Gastroesophageal sphincter (tissue), 4 donors: ENCODE measurements around the gene GALNT7. TPM values are rescaled to one million over a fixed set of nuclear protein-coding genes. Genes with fewer than 3 reads are reported as not detected.

Source experiments
- ATAC-seq: fragments of 150-250 bp; one replicate; pipeline ENCODE4 v1.9.1; 2016; ENCODE audit warnings: mild to moderate bottlenecking, moderate library complexity
- H3K27ac ChIP-seq, 4 donors: fragments of 200-600 bp; sonication (generic) in 3 of 4; 1 replicate in 3 of 4; 2 replicates in 1 of 4; pipeline ENCODE4 v1.5.1; 2016 to 2019
- H3K27me3 ChIP-seq: fragments of 200-600 bp; sonication (generic); one replicate; pipeline ENCODE4 v1.5.1; 2019
- H3K36me3 ChIP-seq, 2 donors: fragments of 200-600 bp; sonication (generic); one replicate each; pipeline ENCODE4 v1.5.1; 2019; ENCODE audit warnings: control low read depth in 1 of 2
- H3K4me1 ChIP-seq, 3 donors: fragments of 200-600 bp; sonication (generic); 1 replicate in 2 of 3; 2 replicates in 1 of 3; pipeline ENCODE4 v1.5.1; 2016 to 2019; ENCODE audit warnings: control low read depth in 2 of 3
- H3K4me3 ChIP-seq, 2 donors: fragments of 200-600 bp; sonication (generic); one replicate each; pipeline ENCODE4 v1.5.1; 2019; ENCODE audit warnings: mild to moderate bottlenecking in 1 of 2, moderate library complexity in 1 of 2
- H3K9me3 ChIP-seq, 3 donors: fragments of 200-600 bp; sonication (generic); one replicate each; pipeline ENCODE4 v1.5.1; 2017 to 2019; ENCODE audit warnings: control low read depth in 2 of 3
- CTCF ChIP-seq, 4 experiments: fragments of 200-600 bp in 2 of 4; fragments of 450-650 bp in 2 of 4; sonication (generic) in 1 of 4; IDR thresholded peaks; one replicate each; pipeline ENCODE4 v1.5.1; 2017 to 2019; ENCODE audit warnings: antibody characterized with exemption in 4 of 4, mild to moderate bottlenecking in 2 of 4, moderate library complexity in 2 of 4
- EP300 ChIP-seq: sonication (generic); formaldehyde crosslinking; IDR thresholded peaks from one replicate; pipeline ENCODE4 v1.6.1; 2017; ENCODE audit warnings: antibody characterized with exemption, mild to moderate bottlenecking
- POLR2A ChIP-seq, 2 donors: fragments of 450-650 bp; IDR thresholded peaks; one replicate each; pipeline ENCODE4 v1.6.1; 2017; ENCODE audit warnings: antibody characterized with exemption in 2 of 2, mild to moderate bottlenecking in 2 of 2, moderate library complexity in 1 of 2
- POLR2AphosphoS5 ChIP-seq: sonication (generic); formaldehyde crosslinking; IDR thresholded peaks from one replicate; pipeline ENCODE4 v1.6.1; 2017; ENCODE audit warnings: antibody characterized with exemption
- WGBS, 2 donors: methylation state at CpG; one replicate each; pipeline ENCODE4 v1.1.5; 2018; ENCODE audit warnings: low coverage in 1 of 2; 5-methylcytosine and 5-hydroxymethylcytosine counted together
- total RNA-seq, 4 donors: library from RNA; depleted of rRNA; stranded (reverse); fragments of >200 nt; gene quantifications; one replicate each; pipeline ENCODE4 v1.1.0, GENCODE V29; 2016

Gene GALNT7
- total RNA-seq, 4 donors from 2014 or later: 13.7 to 30.3 (median 17.5) TPM

GRCh38 chr4:173166491-173166890, 2.1 kb upstream of the GALNT7 start:
- H3K4me1 ChIP-seq: peaks cover 0 to 23% (median 0%) of the 10 kb centered on the region in 3 donors
- no peaks in the 10 kb centered on the region for H3K27me3 ChIP-seq
- no peak overlapping the region for H3K4me3 ChIP-seq
- H3K27ac ChIP-seq: no peak overlapping the region
- 89 to 97% methylated on average over 4 of the region's 4 CpGs for WGBS, 2 donors
- ATAC-seq: no peak
- peaks cover 0 to 4% of the 10 kb centered on the region in 2 donors for H3K36me3 ChIP-seq
- no peaks in the 10 kb centered on the region for H3K9me3 ChIP-seq
- no peak for TF ChIP-seq POLR2A (IDR thresholded peaks at IDR 0.05)
- no peak for TF ChIP-seq EP300

- Histone ChIP-seq H3K9me3 (no peaks in the 10 kb centered on the region), H3K4me3 (peak overlapping the region; percentile 82 to 90), H3K36me3 (peaks cover 0 to 4% of the 10 kb centered on the region in 2 donors), H3K4me1 (peaks cover 0 to 33% (median 0%) of the 10 kb centered on the region in 3 donors), H3K27me3 (no peaks in the 10 kb centered on the region), H3K27ac (peak overlapping the region in 3 of 4 donors; percentile 94 to 96 (median 95))
- TF ChIP-seq POLR2A (IDR thresholded peaks at IDR 0.05) (no peak), CTCF (IDR thresholded peaks at IDR 0.05) (no peak), EP300 (no peak), POLR2AphosphoS5 (no peak)
- 3 to 7% methylated on average over 18 to 19 of the region's 19 CpGs for WGBS, 2 donors
- no peak for ATAC-seq
Observed at GRCh38 chr4:173167758-173168395, 734 bp upstream of the GALNT7 start.

- Histone ChIP-seq H3K9me3 (no peaks in the 10 kb centered on the region), H3K27ac (peak overlapping the region; percentile 77 to 96 (median 94)), H3K36me3 (peaks cover 0 to 4% of the 10 kb centered on the region in 2 donors), H3K4me1 (peaks cover 0 to 33% (median 0%) of the 10 kb centered on the region in 3 donors), H3K4me3 (peak overlapping the region; percentile 82 to 90), H3K27me3 (no peaks in the 10 kb centered on the region)
- peak; percentile 39 for ATAC-seq
- TF ChIP-seq POLR2A (IDR thresholded peaks at IDR 0.05): peak in 1 of 2 donors; percentile 46
- peak in 1 of 4 experiments; percentile 25 for TF ChIP-seq CTCF (IDR thresholded peaks at IDR 0.05)
- no peak for TF ChIP-seq POLR2AphosphoS5
- no peak for TF ChIP-seq EP300
- no CpG with 5 or more reads among the region's 41 CpGs for WGBS, 2 donors
Observed at GRCh38 chr4:173169178-173169427, 492 bp downstream of the GALNT7 start.

- Histone ChIP-seq H3K4me1 (peaks cover 0 to 33% (median 0%) of the 10 kb centered on the region in 3 donors), H3K36me3 (peaks cover 0 to 3% of the 10 kb centered on the region in 2 donors), H3K27ac (peak overlapping the region; percentile 77 to 96 (median 94)), H3K9me3 (no peaks in the 10 kb centered on the region), H3K4me3 (peak overlapping the region; percentile 82 to 90), H3K27me3 (no peaks in the 10 kb centered on the region)
- ATAC-seq: peak; percentile 77
- 0% methylated on average over 5 of the region's 92 CpGs; no CpG with 5 or more reads in 1 of the 2 donors for WGBS, 2 donors
- TF ChIP-seq CTCF (IDR thresholded peaks at IDR 0.05) (peak in 1 of 4 experiments; percentile 7), POLR2A (IDR thresholded peaks at IDR 0.05) (peak in 1 of 2 donors; percentile 43), POLR2AphosphoS5 (no peak)
Observed at GRCh38 chr4:173169428-173170181, 994 bp downstream of the GALNT7 start.

GRCh38 chr4:173170182-173170778, 1.7 kb downstream of the GALNT7 start:
- Histone ChIP-seq H3K4me3 (peak overlapping the region; percentile 82 to 90), H3K9me3 (no peaks in the 10 kb centered on the region), H3K36me3 (no peaks in the 10 kb centered on the region), H3K27me3 (no peaks in the 10 kb centered on the region), H3K27ac (peak overlapping the region; percentile 77 to 96 (median 94)), H3K4me1 (peaks cover 0 to 33% (median 0%) of the 10 kb centered on the region in 3 donors)
- no peak for ATAC-seq
- 7 to 8% methylated on average over 10 to 12 of the region's 13 CpGs for WGBS, 2 donors
- TF ChIP-seq POLR2AphosphoS5: no peak
- TF ChIP-seq POLR2A (IDR thresholded peaks at IDR 0.05): no peak
- TF ChIP-seq CTCF (IDR thresholded peaks at IDR 0.05): no peak
- TF ChIP-seq EP300: no peak
